GM23338 (cell line): Measurements from ENCODE around the gene TOM1L2. TPM values are rescaled to one million over a fixed set of nuclear protein-coding genes. Genes with fewer than 3 reads are reported as not detected.

ENCODE experiments used
- ATAC-seq: fragments of 200-7000 bp; cut with Tn5 transposase; 3 replicates; pipeline ENCODE4 v1.9.1; 2020
- DNase-seq: peaks from one replicate; pipeline ENCODE4 v3.0.0-alpha.2; 2015; ENCODE audit warnings: low spot score
- H2AFZ ChIP-seq: fragments of 200-600 bp; sonication (generic); 2 replicates; pipeline ENCODE4 v1.8.0; 2016; ENCODE audit warnings: antibody characterized with exemption, mild to moderate bottlenecking, moderate library complexity
- H3F3A ChIP-seq: fragments of 200-600 bp; sonication (generic); replicated peaks from 2 replicates; pipeline ENCODE4 v1.8.0; 2017; ENCODE audit warnings: antibody characterized with exemption, mixed run types, low read depth
- H3K27ac ChIP-seq: fragments of 200-600 bp; sonication (generic); 2 replicates; pipeline ENCODE4 v1.6.1; 2016; ENCODE audit warnings: low read depth
- H3K27me3 ChIP-seq: fragments of 200-600 bp; sonication (generic); 2 replicates; pipeline ENCODE4 v1.8.0; 2016; ENCODE audit warnings: mild to moderate bottlenecking, mixed run types, moderate library complexity; ENCODE audit not compliant: insufficient read depth
- H3K36me3 ChIP-seq: fragments of 200-600 bp; sonication (generic); 2 replicates; pipeline ENCODE4 v1.8.0; 2016; ENCODE audit warnings: mild to moderate bottlenecking; ENCODE audit not compliant: insufficient read depth
- H3K4me1 ChIP-seq: fragments of 200-600 bp; sonication (generic); 2 replicates; pipeline ENCODE4 v1.8.0; 2016; ENCODE audit warnings: mild to moderate bottlenecking, moderate library complexity; ENCODE audit not compliant: insufficient read depth
- H3K4me2 ChIP-seq: fragments of 200-600 bp; sonication (generic); 2 replicates; pipeline ENCODE4 v1.7.1; 2017; ENCODE audit warnings: mixed run types
- H3K4me3 ChIP-seq: fragments of 200-600 bp; sonication (generic); 2 replicates; pipeline ENCODE4 v1.6.1; 2016; ENCODE audit warnings: mixed run types
- H3K79me2 ChIP-seq: fragments of 200-600 bp; sonication (generic); replicated peaks from 2 replicates; pipeline ENCODE4 v1.8.0; 2017; ENCODE audit warnings: mild to moderate bottlenecking; ENCODE audit not compliant: insufficient read depth
- H3K9me2 ChIP-seq: fragments of 200-600 bp; sonication (generic); 2 replicates; pipeline ENCODE4 v1.8.0; 2017; ENCODE audit not compliant: insufficient read depth
- H4K20me1 ChIP-seq: fragments of 200-600 bp; sonication (generic); replicated peaks from 2 replicates; pipeline ENCODE4 v1.8.0; 2017; ENCODE audit warnings: mild to moderate bottlenecking; ENCODE audit not compliant: insufficient read depth
- H3K27ac Mint-ChIP-seq: 2 replicates; pipeline ENCODE4 v1.8.0; 2020; ENCODE audit warnings: inconsistent platforms, mild to moderate bottlenecking, moderate library complexity, mixed read lengths
- H3K27me3 Mint-ChIP-seq: 3 replicates; pipeline ENCODE4 v1.8.0; 2022; ENCODE audit warnings: low read depth, mild to moderate bottlenecking, moderate library complexity, mixed read lengths, inconsistent platforms; ENCODE audit not compliant: insufficient read depth, poor library complexity
- H3K36me3 Mint-ChIP-seq: 3 replicates; pipeline ENCODE4 v1.8.0; 2021; ENCODE audit warnings: low read depth, mild to moderate bottlenecking, inconsistent platforms, moderate library complexity, mixed read lengths
- H3K4me1 Mint-ChIP-seq: 3 replicates; pipeline ENCODE4 v1.8.0; 2020; ENCODE audit warnings: mild to moderate bottlenecking, inconsistent platforms, mixed read lengths
- H3K4me3 Mint-ChIP-seq: 3 replicates; pipeline ENCODE4 v1.8.0; 2021; ENCODE audit warnings: moderate library complexity, mild to moderate bottlenecking, inconsistent platforms, mixed read lengths
- H3K9me3 Mint-ChIP-seq: 3 replicates; pipeline ENCODE4 v1.8.0; 2020; ENCODE audit warnings: moderate library complexity, mild to moderate bottlenecking, inconsistent platforms, mixed read lengths
- CREB1 ChIP-seq: fragments of 250-450 bp; sonication (Bioruptor Pico); IDR thresholded peaks from 2 replicates; pipeline ENCODE4 v1.5.0; 2020; ENCODE audit warnings: low read depth, mild to moderate bottlenecking, moderate library complexity
- JUNB ChIP-seq: IDR thresholded peaks from one replicate; pipeline ENCODE4 v1.6.1; 2016; ENCODE audit warnings: antibody characterized with exemption; ENCODE audit not compliant: unreplicated experiment
- NANOG ChIP-seq: IDR thresholded peaks from 2 replicates; pipeline ENCODE4 v1.6.1; 2016; ENCODE audit warnings: antibody characterized with exemption, borderline replicate concordance
- STAT1 ChIP-seq: IDR thresholded peaks from one replicate; pipeline ENCODE4 v1.6.1; 2016; ENCODE audit warnings: antibody characterized with exemption; ENCODE audit not compliant: unreplicated experiment
- ZNF114 ChIP-seq: fragments of 250-450 bp; sonication (Bioruptor Pico); IDR thresholded peaks from 2 replicates; pipeline ENCODE4 v1.5.0; 2020; ENCODE audit warnings: mild to moderate bottlenecking, moderate library complexity
- ZNF331 ChIP-seq: fragments of 250-450 bp; sonication (Bioruptor Pico); IDR thresholded peaks from 2 replicates; pipeline ENCODE4 v1.5.0; 2020; ENCODE audit warnings: low read depth, mild to moderate bottlenecking, moderate library complexity
- ZNF462 ChIP-seq: fragments of 250-450 bp; sonication (Bioruptor Pico); IDR thresholded peaks from 2 replicates; pipeline ENCODE4 v1.5.0; 2020; ENCODE audit warnings: mild to moderate bottlenecking, moderate library complexity
- polyA plus RNA-seq: library from polyadenylated mRNA; unstranded; fragments of >200 nt; fragmentation: Nextera tagmentation; extraction: Ambion mirVana; gene quantifications from 2 replicates; pipeline ENCODE4 v1.2.1, GENCODE V29; 2016
- total RNA-seq: library from RNA; depleted of rRNA; stranded (reverse); fragments of >200 nt; shearing (Covaris generic); gene quantifications from 2 replicates; pipeline ENCODE4 v1.2.3, GENCODE V29; 2014
- TF ChIP-seq, protein P1 (sequence below), 2 experiments: fragments of 200-600 bp in 1 of 2; sonication (generic) in 1 of 2; conservative IDR thresholded peaks; 2 replicates each; pipeline versions ENCODE4 v1.5.1 to v1.6.1; 2016 to 2017; ENCODE audit warnings: antibody characterized with exemption in 2 of 2, low read depth in 2 of 2, mild to moderate bottlenecking in 2 of 2, moderate library complexity in 1 of 2

Gene TOM1L2
- total and polyA plus RNA-seq, 2 experiments from 2014 or later: 3.3 TPM

DNA sequence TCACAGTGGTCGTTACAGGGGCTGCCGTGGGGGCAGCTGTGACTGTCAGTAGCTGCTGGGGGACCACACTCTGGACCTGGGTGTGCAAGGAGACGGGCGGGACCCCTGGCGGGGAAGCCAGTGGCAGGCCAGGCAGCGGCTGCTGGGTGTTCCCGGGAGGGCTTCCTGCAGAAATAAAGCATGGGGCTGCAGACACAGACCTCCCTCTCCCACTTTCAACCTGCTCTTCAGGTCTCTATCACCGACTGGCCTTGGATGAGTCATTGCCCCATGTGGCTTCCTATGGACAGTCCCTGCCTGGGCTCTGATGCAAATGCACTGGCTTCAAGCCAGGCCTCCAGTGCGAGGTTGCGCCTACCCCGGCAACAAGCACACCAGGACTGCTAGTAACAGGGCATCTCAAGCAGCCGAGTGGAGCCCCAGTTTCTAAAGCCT lies 152.6 kb downstream of the TOM1L2 start (continued):
- TF ChIP-seq, protein P1, sequence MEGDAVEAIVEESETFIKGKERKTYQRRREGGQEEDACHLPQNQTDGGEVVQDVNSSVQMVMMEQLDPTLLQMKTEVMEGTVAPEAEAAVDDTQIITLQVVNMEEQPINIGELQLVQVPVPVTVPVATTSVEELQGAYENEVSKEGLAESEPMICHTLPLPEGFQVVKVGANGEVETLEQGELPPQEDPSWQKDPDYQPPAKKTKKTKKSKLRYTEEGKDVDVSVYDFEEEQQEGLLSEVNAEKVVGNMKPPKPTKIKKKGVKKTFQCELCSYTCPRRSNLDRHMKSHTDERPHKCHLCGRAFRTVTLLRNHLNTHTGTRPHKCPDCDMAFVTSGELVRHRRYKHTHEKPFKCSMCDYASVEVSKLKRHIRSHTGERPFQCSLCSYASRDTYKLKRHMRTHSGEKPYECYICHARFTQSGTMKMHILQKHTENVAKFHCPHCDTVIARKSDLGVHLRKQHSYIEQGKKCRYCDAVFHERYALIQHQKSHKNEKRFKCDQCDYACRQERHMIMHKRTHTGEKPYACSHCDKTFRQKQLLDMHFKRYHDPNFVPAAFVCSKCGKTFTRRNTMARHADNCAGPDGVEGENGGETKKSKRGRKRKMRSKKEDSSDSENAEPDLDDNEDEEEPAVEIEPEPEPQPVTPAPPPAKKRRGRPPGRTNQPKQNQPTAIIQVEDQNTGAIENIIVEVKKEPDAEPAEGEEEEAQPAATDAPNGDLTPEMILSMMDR (conservative IDR thresholded peaks at IDR 0.05; ENCODE audit: low read depth in 2 of 2): no peak
- TF ChIP-seq ZNF114 (CRISPR knock-in tag): no peak
- TF ChIP-seq ZNF462 (CRISPR knock-in tag): no peak
- TF ChIP-seq STAT1: no peak

- Histone ChIP-seq H3K4me3 (no peak overlapping the region), H2AFZ (no peak overlapping the region), H3K27me3 (no peaks in the 10 kb centered on the region), H3K4me2 (no peak overlapping the region), H3K4me1 (peaks cover 22% of the 10 kb centered on the region), H3K36me3 (peaks cover 5% of the 10 kb centered on the region; the same call in 1 of the 2 replicates), H3K79me2 (peaks cover 33% of the 10 kb centered on the region), H3K27ac (0 out of 2 replicates have a peak overlapping the region, but pooled peaks have one; percentile 50), H4K20me1 (peaks cover 44% of the 10 kb centered on the region), H3F3A (peaks cover 9% of the 10 kb centered on the region), H3K9me2 (no peaks in the 10 kb centered on the region)
- Mint-ChIP-seq H3K9me3 (no peaks in the 10 kb centered on the region; the same call in 2 of the 3 replicates), H3K27ac (no peak overlapping the region), H3K27me3 (peaks cover 19% of the 10 kb centered on the region), H3K4me3 (no peak overlapping the region), H3K4me1 (peaks cover 57% of the 10 kb centered on the region), H3K36me3 (peaks cover 54% of the 10 kb centered on the region)
- DNase-seq (no peak), ATAC-seq (no peak)
- TF ChIP-seq NANOG: no peak
- no peak for TF ChIP-seq ZNF331
- TF ChIP-seq ZNF462 (CRISPR knock-in tag): no peak
- TF ChIP-seq JUNB: no peak
- no peak for TF ChIP-seq CREB1 (CRISPR knock-in tag)
These were observed 153.1 kb downstream of the TOM1L2 start for GRCh38 chr17:17819111-17819510.
